ENCODE data around the gene CEP112. TPM values are rescaled to one million over a fixed set of nuclear protein-coding genes. Genes with fewer than 3 reads are reported as not detected.

CEP112 gene
- total and polyA plus RNA-seq, 9 of the 15 experiments (the other 6 are each of a cell fraction or from before 2014, with no cell fraction given), result 0.84 TPM; not detected in 8

- TF ChIP-seq NKRF (IDR thresholded peaks at IDR 0.05; ENCODE audit: borderline replicate concordance) (no peak), HOXB6 (CRISPR knock-in tag; IDR thresholded peaks at IDR 0.05; ENCODE audit: borderline replicate concordance) (no peak), ETV5 (CRISPR knock-in tag; IDR thresholded peaks at IDR 0.05; ENCODE audit: low read depth) (no peak), ZNF280B (CRISPR knock-in tag; IDR thresholded peaks at IDR 0.05) (no peak), STAG1 (CRISPR knock-in tag; IDR thresholded peaks at IDR 0.05; ENCODE audit: borderline replicate concordance) (no peak), SRSF9 (IDR thresholded peaks at IDR 0.05; ENCODE audit: borderline replicate concordance, low read depth, low read length) (no peak)
Observed at GRCh38 chr17:65753348-65753747, 438.6 kb downstream of the CEP112 start (continued).

- H2AFZ ChIP-seq (ENCODE audit: low read depth, low read length), result no peak overlapping the region
- FAIRE-seq (no peak), DNase-seq (ENCODE audit: extremely low read depth in 1 of 4, low spot score in 3 of 4) (no peak), ATAC-seq (no peak)
- ChIA-PET CTCF (ENCODE audit: low intra/inter-chr PET ratio) (no interaction called here), POLR2A (no interaction called here)
- H4K20me1 ChIP-seq (replicated peaks; ENCODE audit: control insufficient read depth, insufficient read depth, low read length), result no peaks in the 10 kb centered on the region
- intact Hi-C loops (cut with micrococcal nuclease), result no loop called here
- H3K4me2 ChIP-seq (ENCODE audit: insufficient read depth, low read length), result no peak overlapping the region
- H3K9ac ChIP-seq (ENCODE audit: insufficient read depth in 1 of 2, low read depth in 2 of 2, low read length in 2 of 2), result no peak overlapping the region
- H3K36me3 ChIP-seq (ENCODE audit: control insufficient read depth, insufficient read depth, low read length), result no peaks in the 10 kb centered on the region
- WGBS (ENCODE audit: insufficient coverage, low coverage, missing lambda C conversion rate), result 2% methylated on average over 5 of the region's 5 CpGs
- no peaks in the 10 kb centered on the region for H3K27me3 ChIP-seq (ENCODE audit: control insufficient read depth in 2 of 2, insufficient read depth in 2 of 2, low read length in 2 of 2)
- H3K9me1 ChIP-seq (ENCODE audit: control insufficient read depth, insufficient read depth, low read length), result no peaks in the 10 kb centered on the region
- H3K27ac ChIP-seq (ENCODE audit: extremely low read depth, low read depth, low read length), result no peak overlapping the region
- in situ Hi-C loops (cut with MboI), result no loop called here
- no peaks in the 10 kb centered on the region for H3K79me2 ChIP-seq (ENCODE audit: control insufficient read depth, insufficient read depth, low read length)
- no peaks in the 10 kb centered on the region for H3K9me3 ChIP-seq (replicated peaks; ENCODE audit: control insufficient read depth, insufficient read depth, low read depth, low read length)
- no TSS peak for BruUV-seq (replicated peaks)
- H3K4me1 ChIP-seq (replicated peaks in 1 of 2; ENCODE audit: control insufficient read depth in 2 of 2, insufficient read depth in 2 of 2, low read length in 2 of 2), result no peaks in the 10 kb centered on the region
- no peak overlapping the region for H3K4me3 ChIP-seq
- TF ChIP-seq POU5F1 (IDR thresholded peaks at IDR 0.05; ENCODE audit: borderline replicate concordance, low read depth, low read length, partially characterized antibody), result no peak
- TF ChIP-seq RAD21 (CRISPR knock-in tag; conservative IDR thresholded peaks at IDR 0.05 in 1 of 2, IDR thresholded peaks at IDR 0.05 in 1 of 2), result no peak
- no peak for TF ChIP-seq SMAD4 (CRISPR knock-in tag; conservative IDR thresholded peaks at IDR 0.05)
- TF ChIP-seq ZNF445 (CRISPR knock-in tag; IDR thresholded peaks at IDR 0.05; ENCODE audit: low read depth), result no peak
- TF ChIP-seq SLC30A9 (CRISPR knock-in tag; IDR thresholded peaks at IDR 0.05), result no peak
- no peak for TF ChIP-seq ZNF165 (CRISPR knock-in tag; IDR thresholded peaks at IDR 0.05; ENCODE audit: borderline replicate concordance)
- TF ChIP-seq SPI1 (IDR thresholded peaks at IDR 0.05; ENCODE audit: borderline replicate concordance, low read depth, low read length), result no peak
- TF ChIP-seq SIX5 (IDR thresholded peaks at IDR 0.05; ENCODE audit: borderline replicate concordance in 1 of 2, insufficient read depth in 1 of 2, low read depth in 1 of 2, low read length in 2 of 2), result no peak
Observed at GRCh38 chr17:65751263-65751662, 440.7 kb downstream of the CEP112 start.
